Stimulated activated CD8-positive, alpha-beta memory T cell treated with anti-CD3 and anti-CD28 coated beads, Interleukin-15, amount 100 ng/mL, for 4 hours (primary cell): ENCODE measurements around the gene NEK6.

Experiments used
- DNase-seq, 2 donors: peaks; one replicate each; pipeline ENCODE4 v3.0.0-alpha.2; 2020; ENCODE audit warnings: low read depth in 2 of 2

NEK6 gene

DNA sequence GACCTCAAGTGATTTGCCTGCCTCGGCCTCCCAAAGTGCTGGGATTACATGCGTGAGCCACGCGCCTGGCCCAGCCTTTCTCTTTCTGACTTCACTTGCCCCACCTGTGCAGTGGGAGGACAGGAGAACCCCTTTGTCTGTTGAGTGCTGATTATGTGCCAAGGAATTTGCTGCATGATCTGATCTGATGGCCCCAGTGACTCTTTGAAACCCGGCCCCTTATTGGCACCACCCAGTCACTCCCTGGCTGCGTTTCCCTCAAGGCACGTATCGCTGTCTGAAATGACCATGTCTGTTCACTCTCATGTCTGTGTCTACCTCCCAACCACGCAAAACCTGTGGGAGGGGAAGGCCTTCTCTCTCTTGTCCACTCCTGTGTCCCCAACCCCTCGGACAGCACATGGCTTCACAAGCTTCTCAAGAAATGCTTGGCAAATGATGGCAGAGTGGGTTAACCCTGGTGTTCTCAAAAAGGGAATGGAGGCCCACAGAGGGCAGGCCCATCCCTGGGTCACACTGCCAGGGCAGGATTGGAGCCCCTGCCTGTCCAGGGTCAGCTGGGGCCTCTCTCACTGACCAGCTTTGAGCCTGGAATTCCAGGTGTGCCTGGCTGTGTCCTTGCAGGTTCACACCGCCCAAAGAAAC lies 21.9 kb downstream of the NEK6 start:
- DNase-seq: no peak

DNA sequence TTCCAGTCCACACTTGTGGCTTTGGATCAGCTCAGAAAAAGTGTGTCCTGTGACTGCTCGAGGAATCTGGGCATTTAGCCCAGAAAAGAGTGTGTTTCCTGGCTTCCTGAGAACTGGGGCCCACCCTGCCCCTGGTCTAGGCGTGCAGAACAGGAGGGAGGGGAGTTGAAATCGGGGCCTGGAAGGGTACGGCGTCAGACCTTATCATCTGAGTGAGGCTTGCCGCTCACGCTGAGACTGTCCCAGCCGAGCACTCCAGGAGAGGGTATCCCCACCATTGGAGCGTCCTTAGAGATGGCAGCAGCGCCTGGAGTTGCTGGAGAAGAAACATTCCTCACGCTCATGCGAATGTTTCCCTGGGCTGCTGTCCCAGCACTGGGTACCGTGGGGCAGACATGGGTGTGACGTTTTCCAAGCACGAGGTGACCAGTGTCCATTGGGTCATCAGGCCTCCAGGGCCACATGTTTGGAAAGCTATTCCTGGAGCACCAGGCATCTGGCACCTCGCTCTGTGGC lies 22.5 kb downstream of the NEK6 start:
- no peak for DNase-seq

DNA sequence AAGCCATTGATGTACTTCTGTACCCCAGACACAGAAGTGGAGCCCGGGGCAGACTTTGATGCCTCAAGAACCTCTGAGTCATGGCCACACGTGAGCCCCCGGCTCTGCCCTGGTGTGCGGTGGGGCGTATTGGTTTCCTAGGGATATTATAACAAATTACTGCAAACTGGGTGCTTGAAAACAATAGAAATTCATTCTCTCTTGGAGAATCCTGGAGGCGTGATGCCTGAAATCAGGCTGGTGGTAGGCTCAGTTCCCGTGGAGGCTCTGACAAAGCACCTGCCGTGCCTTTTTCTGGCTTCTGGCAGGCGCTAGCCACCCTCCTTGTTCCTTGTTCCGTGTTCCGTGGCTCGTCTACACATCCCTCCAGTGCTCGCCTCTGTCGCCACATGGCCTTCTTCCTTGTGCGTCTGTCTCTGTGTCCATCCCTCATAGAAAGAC lies 24.2 kb downstream of the NEK6 start:
- DNase-seq: no peak

DNA sequence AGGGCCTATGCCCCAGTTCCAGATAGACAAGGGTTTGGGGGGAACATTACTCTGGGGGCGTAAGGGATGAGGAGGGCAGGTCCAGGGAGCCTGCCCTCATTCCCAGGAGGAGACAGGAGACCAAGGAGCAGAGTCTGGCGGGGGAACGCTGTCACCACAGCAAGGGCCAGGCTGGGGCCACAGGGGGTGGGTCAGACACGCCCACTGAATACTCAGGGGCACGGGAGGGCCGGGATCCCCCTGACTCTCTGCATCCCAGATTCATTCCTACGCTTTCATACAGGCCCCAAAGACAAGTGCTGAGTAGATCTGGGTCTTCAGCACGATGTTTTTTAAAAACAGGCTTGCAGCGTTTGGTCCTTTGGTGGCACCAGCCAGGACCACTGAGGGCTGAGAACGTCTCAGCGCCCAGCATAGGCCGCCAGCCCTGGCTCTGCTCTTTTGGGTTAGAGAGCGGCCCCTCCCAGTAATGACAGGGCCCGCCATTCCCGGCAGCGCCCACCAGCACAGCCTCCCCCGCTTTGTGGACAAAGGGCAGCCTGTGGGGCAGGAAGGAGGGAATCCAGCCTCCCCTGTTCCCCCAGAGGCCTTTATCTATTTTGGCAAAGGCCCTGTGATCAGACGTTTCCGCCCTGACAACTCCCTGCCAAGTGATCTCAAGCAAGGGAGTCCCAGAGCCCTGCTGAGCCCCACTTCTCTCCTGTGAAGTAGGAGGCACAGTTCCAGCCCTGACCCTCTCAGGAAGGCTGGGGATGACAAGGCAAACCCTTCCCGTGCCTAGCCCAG lies 24.9 kb downstream of the NEK6 start:
- no peak for DNase-seq

DNA sequence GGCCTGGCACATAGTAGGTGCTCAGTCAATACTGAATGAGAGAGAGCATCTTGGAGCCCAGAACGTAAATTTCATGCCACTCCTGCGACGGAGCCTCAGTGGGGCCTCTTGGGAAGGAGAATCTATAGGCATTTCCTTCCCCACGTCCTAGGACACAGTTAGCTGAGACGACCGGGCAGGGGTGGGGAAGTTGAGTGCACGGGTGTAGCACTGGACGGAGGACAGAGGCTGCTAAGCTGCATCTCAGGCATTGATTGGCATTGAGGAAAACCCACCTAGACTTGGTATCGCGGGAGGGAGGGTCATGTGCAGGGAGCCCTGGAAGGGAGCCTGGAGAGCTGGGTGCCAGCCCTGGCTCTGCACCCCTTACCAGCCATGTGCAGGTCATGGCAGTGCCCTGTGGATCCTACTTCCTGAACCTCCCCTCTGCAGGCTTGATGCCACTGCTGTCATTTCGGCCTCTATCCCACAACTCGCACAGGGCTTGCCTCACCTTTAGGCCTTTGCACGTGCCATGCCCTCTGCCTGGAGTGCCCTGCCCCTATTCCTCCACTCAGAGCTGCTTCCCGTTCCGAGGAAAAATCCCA lies 25.6 kb downstream of the NEK6 start:
- DNase-seq: no peak

DNA sequence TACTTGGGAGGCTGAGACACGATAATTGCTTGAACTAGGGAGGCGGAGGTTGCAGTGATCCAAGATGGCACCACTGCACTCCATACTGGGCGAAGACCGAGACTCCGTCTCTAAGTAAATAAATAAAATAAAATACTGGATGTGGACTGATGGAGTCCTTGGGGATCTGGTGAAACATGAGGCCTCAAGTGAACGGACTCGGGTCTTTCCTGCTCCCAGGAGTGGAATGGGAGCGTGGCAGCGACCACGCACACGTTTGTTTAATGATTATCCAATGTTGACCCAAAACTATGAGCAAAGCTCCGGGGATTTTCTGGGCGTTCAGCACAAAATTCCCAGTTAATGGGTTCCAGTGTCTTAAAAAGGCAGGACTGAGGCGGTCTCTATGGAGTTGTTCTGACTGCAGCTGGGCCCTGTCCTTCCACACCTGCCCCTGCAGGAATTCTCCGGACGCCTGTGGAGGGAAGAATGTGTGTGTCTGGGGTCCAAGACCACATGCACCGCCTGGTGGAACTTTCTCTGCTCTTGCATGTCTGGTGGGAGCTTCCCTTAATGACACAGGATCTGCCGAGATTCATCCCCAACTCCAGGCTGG lies 26.6 kb downstream of the NEK6 start:
- no peak for DNase-seq

DNA sequence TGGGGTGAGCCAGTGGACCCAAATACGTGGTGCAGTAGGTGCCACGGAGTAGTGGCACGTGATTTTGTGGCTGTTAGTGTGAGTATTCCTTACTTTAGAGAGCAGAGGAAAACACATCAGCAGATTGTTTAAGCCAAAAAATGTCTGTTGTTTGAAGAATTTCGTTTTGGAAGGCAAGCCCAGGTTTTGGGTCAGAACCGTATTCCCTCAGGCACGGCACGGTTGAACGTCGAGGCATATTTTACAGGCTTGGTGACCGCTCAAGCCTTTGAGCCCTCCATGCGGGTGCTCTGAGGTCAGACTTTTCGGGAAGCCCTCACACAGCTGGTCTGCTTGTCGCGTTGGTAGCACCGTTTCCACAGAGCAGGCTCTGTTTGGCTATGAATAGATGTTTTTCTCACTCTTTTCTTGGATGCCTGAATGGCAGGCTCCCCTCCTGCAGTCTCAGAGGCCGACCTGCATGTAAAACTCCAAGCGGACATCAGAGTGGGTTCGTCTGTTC lies 27.2 kb downstream of the NEK6 start:
- no peak for DNase-seq

DNA sequence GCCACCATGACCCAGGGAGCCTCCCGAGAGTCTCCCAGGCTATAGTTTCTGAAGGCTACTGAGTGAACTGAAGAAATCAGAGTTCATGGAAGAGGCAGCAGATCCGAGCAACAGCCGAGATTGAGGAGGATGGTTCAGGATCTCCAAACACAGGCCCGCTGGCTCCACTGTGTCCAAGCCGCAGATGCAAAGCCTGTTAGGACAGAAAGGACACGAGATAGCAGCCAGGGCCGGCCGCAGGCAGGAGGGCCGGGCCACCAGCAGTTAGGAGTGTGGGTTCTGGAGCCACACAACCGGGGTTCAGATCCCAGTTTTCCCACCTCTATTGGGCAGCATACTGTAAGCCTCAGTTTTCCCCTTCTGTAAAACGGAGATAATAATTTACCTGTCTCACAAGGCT lies 27.7 kb downstream of the NEK6 start:
- DNase-seq: no peak

DNA sequence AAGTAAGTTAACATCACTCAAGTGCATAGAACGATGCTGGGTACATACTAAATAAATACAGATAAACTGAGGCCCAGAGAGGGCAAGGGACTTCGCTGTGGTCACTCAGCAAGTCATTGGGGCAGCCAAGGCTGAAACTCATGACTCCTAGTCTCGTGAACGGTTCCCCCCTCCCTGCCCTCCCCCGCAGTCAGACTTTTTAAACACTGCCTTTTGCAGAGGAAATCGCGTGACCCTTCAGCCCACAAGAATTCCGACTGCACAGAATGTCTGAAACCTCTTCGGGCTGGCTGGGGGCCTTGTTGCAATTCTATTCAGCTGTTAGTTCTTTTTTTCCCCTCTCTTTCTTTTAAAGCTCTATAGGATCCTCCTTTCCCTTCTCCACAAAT lies 28.1 kb downstream of the NEK6 start:
- peak; percentile 10 to 32 for DNase-seq

DNA sequence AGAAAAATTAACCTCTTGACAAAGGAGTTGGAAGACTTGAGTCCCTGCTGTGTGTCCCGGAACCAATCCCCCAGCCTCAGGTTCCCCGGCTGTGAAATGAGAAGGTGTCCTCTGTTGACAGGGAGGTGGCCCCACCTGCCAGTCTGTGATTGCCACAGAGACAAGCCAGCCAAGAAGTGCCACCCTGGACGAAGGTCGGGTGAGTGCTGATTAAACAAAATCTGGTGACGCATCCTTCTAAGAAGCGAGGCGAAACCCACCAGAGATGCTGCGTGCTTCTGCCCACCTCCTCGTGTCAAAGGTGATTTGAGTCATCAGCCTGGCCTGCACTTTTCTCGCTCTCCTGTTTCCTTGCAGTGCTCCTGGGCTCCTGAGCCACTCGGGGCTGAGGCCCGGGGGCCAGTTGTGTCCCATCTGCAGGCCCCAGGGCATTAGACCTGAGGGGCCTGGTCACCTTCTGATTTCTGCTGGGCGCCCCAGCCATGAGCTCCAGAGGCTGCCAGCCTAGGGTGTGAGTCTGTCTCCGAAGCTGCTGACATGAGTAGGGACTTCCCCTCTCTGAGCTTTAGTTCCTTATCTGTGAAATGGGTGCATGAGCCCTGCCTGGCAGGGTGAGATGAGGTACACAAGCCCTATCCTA lies 28.7 kb downstream of the NEK6 start:
- peak; percentile 24 to 57 for DNase-seq

DNA sequence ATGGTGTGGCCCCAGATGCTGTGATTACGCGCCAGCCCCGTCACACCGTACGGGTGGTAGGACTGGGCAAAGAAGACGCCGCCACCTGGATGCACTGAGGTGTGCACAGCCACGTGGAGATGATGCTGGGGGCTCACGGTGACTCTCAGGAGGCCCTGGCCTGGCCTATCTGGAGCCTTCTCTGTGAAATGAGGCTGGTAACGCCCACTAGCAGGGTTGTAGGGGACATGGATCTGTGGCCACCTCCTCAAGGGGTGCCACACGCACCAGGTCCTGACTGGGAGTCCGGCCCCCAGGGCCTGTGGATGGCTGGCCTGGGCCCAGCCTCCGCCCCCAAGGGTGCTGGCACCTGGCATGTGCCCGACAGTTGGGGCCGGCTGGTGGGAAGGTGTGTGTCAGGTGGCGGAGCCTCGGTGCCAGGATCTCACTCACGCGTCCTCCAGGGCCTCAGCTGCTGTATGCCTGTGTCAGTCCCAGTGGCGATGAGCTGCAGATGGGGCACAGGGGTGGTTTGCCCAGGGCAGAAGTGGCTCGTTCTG lies 32.4 kb downstream of the NEK6 start:
- no peak for DNase-seq

DNA sequence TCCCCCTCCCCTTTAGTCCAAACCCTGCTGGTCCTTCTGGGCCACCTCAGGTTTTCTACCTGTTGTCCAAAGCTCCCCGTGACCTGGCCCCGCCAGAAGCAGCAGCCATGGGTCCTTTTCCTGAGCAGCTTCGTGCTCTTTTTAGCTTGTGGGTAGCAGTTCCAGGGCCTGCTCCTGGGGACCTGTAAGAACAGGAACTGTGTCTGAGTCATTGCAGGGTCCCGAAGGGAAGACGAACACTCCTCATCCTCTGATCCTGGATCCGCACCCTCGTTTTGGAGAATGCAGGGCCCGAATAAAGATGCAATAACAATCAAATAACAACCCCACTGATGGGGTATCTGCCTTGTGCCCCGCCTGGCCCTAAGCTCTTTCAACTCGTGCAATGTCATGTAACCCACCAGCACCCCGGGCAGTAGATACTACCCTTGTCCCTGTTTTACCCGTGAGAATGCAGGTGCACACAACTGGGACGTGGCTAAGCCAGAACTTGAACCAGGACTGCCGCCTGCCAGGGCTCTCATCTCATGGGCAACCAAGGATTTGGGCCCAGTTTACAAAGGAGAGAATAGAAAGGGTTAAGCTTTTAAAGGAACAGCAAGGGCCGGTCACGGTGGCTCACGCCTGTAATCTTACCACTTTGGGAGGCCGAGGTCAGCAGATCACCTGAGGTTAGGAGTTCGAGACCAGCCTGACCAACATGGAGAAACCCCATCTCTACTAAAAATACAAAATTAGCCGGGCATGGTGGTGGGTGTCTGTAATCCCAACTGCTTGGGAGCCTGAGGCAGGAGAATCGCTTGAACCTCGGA lies 33.2 kb downstream of the NEK6 start:
- no peak for DNase-seq

DNA sequence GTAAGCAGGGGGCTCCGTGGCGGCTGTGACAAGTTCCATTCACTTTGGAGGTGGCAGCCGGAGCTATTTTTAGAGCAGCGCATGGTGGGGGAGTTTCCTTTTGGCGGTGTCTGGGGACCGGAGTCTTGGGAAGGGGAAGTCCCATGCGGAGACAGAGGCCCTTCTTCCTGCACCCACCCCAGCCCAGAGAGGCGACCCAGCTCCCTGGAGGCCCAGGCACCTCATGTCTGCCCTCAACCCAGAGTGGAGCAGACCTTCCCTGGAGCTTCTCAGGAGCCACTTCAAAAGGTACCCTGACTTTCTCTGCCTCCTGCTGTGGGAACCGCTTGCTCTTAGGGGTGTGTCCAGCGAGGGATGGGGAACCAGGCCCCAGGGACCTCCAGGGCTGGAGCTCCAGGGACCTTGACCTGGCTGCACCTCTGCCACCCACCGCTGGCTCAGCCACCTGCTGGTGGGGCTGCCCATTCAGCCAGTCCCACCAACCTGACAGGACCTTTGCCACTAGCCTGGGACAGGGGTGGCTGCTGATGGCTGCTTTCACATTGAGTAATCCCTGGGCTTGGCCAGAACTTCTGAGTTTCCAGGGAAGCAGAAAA lies 34.1 kb downstream of the NEK6 start:
- DNase-seq: peak; percentile 11 to 26

DNA sequence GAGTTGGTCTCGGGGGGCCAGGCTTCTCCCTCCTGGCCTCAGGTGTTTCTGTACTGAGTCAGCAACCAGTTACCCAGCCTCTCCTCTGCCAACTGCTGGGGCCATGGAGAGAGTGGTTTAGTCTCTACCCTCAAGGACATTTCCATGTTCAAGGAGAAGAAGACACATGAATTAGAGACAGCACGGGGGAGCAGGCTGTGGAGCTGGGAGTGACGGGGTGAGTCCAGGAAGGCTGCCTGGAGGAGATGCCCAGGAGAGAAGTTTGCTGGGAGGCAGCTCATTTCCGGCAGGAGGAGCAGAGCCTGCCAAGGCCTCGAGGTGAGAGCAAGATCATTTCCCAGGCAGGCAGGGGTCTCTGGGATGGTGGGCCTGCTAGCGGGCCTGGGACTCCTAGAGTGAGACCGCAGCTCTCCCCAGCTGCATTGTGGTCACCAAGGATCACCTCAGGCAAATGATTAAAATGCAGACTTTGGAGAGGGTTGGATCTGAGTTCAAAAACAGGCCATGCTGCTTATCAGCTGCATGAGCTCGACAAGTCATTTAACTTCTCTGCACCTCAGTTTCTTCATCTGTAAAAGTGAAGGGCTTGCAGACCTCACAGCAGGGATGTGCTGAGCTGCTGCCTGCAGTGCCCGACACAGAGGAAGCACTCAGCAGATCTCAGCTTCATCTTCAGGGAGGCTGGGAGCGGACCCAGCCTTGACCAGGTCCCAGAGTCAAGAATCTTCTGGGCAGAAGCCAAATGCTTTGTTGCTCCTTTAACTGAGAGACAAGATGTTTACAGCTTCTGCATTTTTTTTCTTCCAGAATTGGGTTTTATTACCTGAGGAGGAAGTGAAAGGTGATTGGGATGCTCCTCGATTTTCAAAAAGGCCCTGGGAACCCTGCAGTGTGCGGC lies 35.2 kb downstream of the NEK6 start:
- no peak for DNase-seq

DNA sequence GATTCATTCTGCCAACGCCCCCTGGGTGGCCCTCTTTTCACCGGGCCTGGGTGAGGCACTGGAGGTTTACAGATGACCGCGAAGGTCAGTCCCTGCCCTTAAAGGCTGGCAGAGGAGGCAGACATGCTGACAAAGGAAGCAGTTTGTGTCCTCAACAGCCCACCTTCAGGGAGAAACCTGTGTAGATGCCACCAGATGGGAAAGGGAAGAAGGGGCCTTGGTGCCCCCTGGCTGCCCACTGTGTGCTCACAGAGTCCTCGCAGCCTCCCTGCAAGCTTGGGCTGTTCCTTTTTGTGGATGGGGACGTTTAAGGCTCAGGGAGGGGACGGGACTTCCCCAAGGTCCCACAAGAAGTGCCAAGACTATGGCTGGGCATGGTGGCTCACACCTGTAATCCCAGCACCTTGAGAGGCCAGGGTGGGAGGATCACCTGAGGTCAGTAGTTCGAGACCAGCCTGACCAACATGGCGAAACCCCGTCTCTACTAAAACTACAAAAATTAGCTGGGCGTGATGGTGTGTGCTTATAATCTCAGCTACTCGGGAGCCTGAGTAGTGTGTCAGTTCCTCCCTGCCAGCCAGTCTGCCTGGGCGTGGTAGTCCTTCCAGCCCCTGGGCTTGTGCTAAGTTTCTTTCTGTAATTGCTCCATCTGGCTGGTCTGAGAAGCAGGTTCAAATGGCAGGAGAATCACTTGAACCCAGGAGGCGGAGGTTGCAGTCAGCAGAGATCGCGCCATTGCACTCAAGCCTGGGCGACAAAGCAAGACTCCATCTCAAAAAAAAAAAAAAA lies 36.2 kb downstream of the NEK6 start:
- DNase-seq: no peak

DNA sequence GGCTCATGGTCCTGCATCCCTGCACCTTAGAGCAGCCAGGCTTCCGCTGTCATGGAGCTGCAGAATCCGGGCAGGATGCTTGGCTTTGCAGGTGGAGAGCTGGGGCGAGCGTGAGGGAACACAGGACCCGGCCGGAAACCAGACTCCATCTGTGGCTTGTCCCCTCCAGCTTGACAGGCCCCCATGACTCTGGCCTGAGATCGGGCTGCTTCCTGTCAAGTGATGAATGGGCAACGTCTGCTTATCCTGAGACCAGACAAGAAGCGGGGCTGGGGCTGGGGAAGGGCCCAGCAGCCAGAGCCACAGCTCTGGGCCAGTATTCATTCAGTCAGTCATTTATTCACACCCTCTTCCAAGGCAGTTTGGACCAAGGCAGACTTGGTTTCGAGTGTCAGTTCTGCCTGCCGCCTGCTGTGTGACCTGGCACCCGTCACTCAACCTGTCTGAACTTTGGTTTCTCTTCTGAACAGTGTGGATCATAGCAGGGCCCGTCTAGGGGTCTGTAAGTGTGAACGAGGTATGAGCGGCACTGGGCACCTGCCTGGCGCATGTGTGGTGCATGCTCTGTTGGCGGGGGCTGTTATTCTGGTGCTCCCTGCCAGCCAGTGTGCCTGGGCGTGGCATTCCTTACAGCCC lies 37.5 kb downstream of the NEK6 start:
- no peak for DNase-seq

DNA sequence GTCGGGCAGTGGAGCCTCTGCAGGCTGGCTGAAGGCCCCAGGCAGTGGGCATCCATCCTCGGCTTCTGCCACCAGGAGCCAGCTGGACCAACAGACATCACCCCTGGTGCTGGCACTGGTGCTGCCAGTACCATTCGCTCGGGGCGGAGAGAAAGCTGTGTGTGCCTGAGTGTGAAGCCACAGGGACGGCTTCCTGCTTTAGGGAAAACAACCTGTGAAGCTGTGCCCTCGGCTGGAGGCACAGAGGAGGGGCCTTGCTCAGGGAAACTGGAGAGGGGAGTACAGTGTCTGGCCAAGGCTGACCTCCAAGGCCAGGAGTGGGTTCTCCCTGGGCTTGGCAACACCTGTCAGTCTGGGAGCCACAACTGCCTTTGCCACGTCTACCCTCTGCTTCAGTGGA lies 38.3 kb downstream of the NEK6 start:
- DNase-seq: no peak
